Measurements from ENCODE around the gene NUP210.

Gene NUP210

DNA sequence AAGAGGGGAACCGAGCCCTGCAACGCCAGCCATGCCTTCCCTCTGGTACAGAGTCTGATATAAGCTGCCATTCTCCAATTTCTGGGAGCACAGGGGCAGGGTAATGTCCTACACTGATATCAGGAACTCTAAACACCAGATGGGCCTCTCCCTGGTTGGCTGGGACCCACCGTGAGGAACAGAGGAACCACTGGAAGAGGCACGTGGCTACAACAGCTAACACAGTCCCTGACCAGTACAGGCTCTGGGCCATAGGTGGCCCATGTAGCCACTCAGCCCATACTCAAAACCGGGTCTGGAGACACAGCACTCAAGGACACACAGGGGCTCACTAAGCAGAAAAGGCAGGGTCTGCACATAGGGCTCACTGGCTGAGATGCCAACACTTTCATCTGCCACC is 13.9 kb downstream of the NUP210 start:
- in situ Hi-C loops (cut with HindIII; ENCODE audit: low sequenced_read_pairs) = no loop called here
- no peak overlapping the region for H3K4me3 ChIP-seq (ENCODE audit: low read depth, low read length)
- DNase-seq (ENCODE audit: low read depth) = no peak
- TF ChIP-seq, protein P1, sequence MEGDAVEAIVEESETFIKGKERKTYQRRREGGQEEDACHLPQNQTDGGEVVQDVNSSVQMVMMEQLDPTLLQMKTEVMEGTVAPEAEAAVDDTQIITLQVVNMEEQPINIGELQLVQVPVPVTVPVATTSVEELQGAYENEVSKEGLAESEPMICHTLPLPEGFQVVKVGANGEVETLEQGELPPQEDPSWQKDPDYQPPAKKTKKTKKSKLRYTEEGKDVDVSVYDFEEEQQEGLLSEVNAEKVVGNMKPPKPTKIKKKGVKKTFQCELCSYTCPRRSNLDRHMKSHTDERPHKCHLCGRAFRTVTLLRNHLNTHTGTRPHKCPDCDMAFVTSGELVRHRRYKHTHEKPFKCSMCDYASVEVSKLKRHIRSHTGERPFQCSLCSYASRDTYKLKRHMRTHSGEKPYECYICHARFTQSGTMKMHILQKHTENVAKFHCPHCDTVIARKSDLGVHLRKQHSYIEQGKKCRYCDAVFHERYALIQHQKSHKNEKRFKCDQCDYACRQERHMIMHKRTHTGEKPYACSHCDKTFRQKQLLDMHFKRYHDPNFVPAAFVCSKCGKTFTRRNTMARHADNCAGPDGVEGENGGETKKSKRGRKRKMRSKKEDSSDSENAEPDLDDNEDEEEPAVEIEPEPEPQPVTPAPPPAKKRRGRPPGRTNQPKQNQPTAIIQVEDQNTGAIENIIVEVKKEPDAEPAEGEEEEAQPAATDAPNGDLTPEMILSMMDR (IDR thresholded peaks at IDR 0.05; ENCODE audit: low read depth, low read length, missing control alignments) = no peak

DNA sequence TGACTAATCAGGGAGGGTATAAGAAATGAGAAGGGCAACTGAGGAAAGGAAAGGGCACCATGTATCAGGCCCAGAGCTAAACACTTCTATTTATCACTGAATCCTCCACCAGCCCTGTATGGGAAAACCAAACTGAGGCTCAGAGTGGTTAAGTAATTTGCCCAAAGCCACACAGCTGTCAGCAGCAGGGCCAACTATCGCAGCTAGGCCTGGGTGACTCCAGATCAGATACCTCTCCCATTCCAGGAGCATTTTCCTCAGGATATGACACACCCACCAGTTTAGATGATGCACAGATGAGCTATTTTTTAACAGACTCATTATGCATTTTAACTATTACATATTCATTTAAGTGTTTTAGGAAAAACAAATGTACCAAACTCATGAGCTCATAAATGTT is 14.5 kb downstream of the NUP210 start:
- in situ Hi-C loops (cut with HindIII; ENCODE audit: low sequenced_read_pairs) = no loop called here
- no peak overlapping the region for H3K4me3 ChIP-seq (ENCODE audit: low read depth, low read length)
- TF ChIP-seq, protein P1 (IDR thresholded peaks at IDR 0.05; ENCODE audit: low read depth, low read length, missing control alignments) = no peak
- no peak for DNase-seq (ENCODE audit: low read depth)

DNA sequence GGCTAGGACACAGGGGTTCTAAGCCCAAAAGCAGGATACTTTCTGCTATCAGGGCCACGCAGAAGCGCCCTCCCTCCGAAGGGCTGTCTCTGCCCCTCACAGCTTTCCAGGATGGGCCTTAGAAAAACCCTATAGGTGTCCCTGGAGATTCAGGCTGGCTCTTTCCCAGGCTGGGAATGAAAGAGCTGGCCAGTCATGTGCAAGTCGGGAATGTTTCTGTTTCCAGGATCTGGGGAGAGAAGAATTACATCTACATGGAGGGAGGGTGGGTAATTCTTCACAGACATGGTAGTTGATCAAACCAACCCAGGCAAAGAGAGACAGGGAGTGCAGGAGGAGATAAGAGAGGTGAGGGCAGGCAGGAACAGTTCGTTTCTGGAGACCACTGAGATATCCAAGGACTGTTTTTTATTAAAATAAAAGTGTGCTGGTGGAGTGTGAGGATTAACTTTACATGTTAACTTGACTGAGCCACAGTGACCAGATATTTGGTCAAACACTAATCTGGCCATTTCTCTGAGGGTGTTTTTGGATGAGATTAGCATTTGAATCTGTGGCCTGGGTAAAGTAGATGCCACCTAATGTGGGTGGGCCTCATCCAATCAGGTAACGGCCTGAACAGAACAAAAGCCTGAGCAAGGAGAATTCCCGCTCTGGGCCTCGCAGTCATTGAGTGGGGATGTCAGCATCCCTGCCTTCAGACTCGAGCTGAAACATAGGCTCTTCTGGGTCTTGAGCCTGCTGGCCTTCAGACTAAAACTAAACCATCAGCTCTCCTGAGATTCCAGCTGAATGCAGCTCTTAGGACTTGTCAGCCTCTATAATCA is 15.3 kb downstream of the NUP210 start:
- in situ Hi-C loops (cut with HindIII; ENCODE audit: low sequenced_read_pairs) = no loop called here
- TF ChIP-seq, protein P1 (IDR thresholded peaks at IDR 0.05; ENCODE audit: low read depth, low read length, missing control alignments) = no peak
- H3K4me3 ChIP-seq (ENCODE audit: low read depth, low read length) = no peak overlapping the region
- DNase-seq (ENCODE audit: low read depth) = no peak

DNA sequence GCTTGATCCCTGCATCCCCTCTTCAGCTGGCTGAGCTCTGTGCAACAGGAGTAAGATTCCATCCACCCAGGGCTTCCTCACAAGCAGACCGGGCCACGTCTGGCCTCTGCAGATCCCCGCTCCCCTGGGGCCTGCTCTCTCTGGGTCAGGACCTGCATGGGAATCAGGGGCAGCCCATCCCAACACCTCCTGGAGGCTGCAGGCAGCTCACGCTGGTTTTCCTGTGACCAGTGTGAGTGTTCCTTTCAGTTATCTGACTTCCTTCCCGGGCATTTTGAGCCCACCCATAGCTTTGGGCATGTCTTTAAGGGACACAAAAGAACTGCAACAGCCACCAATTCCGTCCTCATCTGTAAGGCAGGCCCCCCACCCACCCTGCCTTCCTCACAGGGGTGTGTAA is 16.3 kb downstream of the NUP210 start:
- H3K4me3 ChIP-seq (ENCODE audit: low read depth, low read length) = no peak overlapping the region
- in situ Hi-C loops (cut with HindIII; ENCODE audit: low sequenced_read_pairs) = no loop called here
- TF ChIP-seq, protein P1 (IDR thresholded peaks at IDR 0.05; ENCODE audit: low read depth, low read length, missing control alignments) = no peak
- no peak for DNase-seq (ENCODE audit: low read depth)

DNA sequence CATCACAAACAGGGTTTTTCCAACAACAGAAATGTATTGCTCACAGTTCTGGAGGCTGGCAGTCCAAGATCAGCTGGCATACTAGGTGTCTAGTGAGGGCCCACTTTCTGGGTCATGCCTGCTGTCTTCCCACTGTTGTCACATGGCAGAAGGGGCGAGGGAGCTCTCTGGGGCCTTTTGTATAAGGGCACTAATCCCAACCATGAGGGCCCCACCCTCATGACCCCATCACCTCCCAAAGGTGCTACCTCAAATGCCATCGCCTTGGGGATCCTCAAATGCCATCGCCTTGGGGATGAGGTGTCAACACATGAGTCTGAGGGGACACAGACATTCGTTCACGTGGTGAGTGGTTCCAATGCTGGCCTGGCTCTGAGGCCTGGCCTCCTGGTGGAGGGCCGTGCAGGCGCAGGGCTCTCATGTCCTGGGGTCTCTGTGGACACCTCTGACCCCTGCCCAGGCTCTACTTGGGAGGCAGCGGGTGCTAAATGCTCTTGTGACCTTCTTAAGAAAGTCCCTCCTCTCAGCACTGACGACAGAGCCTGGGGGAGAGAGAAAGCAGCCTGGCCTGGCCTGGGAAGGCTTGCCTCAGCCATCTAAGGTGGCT is 16.8 kb downstream of the NUP210 start:
- no peak overlapping the region for H3K4me3 ChIP-seq (ENCODE audit: low read depth, low read length)
- TF ChIP-seq, protein P1 (IDR thresholded peaks at IDR 0.05; ENCODE audit: low read depth, low read length, missing control alignments) = no peak
- in situ Hi-C loops (cut with HindIII; ENCODE audit: low sequenced_read_pairs) = no loop called here
- DNase-seq (ENCODE audit: low read depth) = no peak

DNA sequence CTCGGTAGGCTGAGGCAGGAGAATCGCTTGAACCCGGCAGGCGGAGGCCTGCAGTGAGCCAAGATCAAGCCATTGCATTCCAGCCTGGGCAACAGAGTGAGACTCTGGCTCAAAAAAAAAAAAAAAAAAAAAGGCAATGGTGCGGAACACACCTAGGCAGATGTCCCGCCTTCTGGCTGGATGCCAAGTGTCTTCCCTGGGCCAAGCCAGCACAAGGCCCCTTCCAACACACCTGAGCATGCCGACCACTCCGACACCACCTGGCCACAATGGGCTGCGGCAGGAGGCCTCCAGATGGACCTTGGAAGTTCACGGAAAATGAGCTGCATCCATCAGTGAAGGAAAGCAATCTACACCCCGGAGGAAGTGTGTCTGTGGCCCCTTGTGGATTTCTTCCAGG is 19.0 kb downstream of the NUP210 start:
- in situ Hi-C loops (cut with HindIII; ENCODE audit: low sequenced_read_pairs) = no loop called here
- no peak overlapping the region for H3K4me3 ChIP-seq (ENCODE audit: low read depth, low read length)
- TF ChIP-seq, protein P1 (IDR thresholded peaks at IDR 0.05; ENCODE audit: low read depth, low read length, missing control alignments) = no peak
- no peak for DNase-seq (ENCODE audit: low read depth)
